CD4-positive, alpha-beta T cell treated with Interleukin-10 for 1 hour (primary cell): ENCODE data around the gene PLCH2.
"Not testable (repeated sequence)": the region's sequence is repeated elsewhere in the genome, so short reads cannot be mapped to it uniquely, and the experiment has no call there.

ENCODE experiments used
- DNase-seq: peaks from one replicate; pipeline ENCODE4 v3.0.0-alpha.2; 2020

The PLCH2 gene

GRCh38 chr1:2443277-2444137, 32.6 kb upstream of the PLCH2 start:
- DNase-seq, result peak; percentile 23

DNA sequence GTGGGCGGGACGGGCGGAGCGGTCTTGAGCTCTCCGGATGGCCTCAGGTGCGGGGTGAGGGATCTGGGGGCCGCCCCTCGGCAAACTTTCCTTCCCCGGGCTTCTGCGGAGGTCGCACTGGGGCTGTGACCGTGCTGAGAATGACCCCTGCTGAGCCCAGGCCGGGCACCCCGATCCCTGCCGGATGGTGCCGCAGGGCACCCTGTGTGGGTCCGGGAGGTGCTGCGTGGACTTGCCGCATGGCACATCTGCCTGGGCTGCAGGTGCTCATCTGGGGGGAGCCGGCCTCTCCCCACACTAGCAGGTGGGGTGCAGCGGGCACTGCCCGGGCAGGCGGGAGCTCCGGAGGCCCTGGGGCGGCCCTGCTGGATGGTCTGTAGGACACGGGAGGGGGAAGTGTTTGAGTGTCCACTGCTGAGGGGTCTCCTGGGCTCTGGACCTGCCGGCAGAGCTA, 31.9 kb upstream of the PLCH2 start:
- DNase-seq, result no peak

GRCh38 chr1:2445162-2445822, 30.8 kb upstream of the PLCH2 start:
- no peak for DNase-seq

DNA sequence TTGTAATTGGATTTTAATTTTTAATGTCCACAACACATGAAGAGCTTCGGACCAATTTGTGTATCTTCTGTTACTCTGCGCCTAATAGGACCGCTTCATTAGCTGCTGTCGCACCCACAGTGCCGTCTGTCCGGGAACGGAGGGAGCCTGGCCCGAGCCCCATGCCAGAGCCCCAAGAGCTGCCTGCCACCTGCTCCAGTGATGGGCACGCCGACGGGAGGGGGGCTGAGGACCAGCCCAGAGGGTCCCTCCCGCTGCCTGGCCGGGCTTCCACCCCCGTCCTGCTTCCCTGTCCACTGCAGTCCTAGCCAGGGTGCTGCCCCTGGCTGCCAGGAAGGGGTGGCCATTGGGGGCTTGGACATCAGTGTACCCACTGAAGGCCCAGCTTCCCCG, 30.3 kb upstream of the PLCH2 start:
- DNase-seq, result no peak

GRCh38 chr1:2446394-2446793, 29.7 kb upstream of the PLCH2 start:
- no peak for DNase-seq

DNA sequence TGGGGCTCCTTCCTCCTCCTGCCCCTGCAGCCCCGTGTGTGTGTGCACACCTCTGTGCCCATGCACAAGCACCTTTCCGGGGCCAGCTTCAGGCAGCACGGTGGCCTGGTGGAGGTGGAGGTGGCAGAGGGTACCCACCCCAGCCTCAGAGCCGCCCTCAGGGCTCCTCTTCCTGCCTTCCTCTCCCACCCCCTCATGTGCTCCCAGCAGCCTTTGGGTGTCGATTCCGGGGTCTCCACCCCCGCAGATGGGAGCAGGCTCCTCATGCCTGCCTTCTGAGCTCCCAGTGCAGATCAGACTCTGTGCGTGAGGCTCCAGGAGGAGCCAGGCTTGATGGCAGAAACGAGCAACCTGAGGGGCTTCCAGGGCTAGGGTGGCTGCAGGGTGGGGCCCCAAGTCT, 29.2 kb upstream of the PLCH2 start:
- DNase-seq, result no peak

DNA sequence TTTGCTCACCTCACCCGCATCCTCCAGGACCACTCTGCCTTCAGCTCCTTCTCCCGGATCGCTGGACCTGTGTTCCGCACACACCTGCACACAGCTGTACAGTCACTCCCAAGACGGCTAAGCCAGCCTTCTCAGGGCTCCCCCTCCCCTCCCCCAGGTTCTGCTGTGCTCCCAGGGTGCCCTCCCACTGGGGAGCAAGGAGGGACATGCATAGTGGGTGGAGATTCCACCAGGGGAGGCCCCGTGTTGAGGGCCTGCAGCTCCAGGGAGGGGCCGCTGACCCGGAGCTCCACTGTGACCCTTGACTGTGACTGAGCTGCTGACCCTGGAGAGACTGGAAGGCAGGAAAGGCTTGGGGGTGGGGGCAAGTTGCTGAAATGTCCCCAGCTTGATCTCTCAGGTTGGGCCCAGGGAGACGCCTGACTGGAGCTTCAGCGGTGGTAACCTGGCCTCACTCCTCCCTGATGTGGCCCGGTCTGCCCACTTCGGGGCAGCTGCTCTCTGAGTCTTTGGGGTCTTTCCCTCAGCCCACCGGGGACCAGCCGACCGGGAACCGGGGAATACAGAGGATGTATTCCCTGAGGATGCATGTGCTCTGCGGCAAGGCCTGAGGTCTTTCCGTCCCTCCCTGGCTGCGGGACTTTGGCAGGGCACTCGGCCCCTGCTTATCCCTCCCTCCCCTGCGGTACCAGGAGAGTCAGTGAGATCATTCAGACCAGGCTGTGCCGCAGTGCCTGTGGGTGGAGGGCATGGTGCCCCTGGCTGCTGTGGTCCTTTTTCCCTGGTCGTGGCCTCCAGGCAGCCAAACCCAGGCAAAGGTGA, 28.6 kb upstream of the PLCH2 start:
- DNase-seq, result no peak

DNA sequence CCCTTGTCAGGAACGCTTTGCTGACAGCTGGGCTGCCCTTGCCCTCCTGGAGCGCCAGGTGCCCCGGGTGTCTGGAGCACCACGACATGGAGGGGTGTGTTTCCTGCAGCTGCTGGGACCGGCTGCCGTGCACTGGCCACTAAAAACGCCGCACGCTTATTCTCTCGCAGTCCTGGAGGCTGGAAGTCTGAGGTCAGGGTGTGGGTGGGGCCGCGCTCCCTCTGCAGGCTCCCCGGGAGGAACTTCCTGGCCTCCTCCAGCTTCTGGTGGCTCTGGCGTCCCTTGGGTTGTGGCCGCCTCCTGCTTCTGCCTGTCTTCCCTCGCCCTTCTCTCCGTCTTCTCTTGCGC, 28.0 kb upstream of the PLCH2 start:
- DNase-seq, result no peak

GRCh38 chr1:2449636-2450454, 26.2 kb upstream of the PLCH2 start:
- no peak for DNase-seq

DNA sequence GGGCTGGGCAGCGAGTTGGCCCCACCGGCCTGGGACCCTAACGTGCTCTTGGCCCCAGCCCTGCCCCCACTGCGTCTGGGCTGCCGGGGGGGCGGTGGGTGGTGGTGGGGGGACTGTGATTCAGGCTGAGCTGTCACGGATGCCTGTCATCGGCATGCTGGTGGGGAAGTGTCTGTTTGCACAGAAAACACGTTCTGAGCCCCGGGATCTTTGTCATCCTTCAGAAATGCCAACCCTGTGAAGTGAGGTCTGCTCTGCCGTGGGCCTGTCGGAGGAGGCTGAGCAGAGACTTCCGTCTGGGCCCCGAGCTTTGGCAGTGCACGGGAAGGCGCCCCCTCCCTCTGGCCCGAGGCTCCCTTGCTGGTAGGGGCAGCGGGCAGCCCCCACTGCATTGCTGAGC, 24.3 kb upstream of the PLCH2 start:
- no peak for DNase-seq

DNA sequence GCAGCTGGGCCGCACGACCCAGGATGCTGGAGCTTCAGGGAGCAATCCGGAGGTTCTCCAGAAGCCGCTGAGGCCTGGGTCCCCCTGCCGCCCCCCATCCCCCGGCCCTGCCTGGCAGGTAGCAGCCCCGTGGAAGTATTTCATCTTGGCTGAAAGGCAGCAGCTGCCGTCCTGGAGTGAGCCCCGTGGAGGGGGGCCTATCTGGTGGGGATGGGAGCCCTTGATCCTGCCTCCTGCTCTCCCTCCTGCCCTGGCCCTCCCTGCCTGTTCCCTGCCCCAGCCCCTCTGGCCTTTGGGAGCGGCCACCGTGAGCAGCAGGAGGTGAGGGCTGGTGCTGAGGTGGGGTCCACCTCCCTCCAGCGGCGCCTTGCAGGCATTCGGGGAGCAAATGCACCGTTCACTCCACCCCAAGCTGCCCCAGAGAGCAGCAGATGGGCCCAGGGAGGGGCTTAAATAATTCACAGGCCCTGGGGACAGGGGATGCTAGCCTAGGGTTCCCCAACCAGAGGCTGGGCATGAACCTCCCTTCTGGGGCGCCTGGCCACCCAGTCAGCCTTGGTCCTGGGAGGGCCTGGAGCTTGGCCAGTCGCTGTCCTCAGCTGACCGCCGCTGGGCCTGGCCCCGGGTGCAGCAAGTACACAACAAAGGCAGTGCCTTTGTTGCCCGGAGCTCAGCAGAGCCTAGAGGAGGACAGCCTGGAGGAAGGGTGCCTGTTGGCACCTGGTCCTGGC, 23.7 kb upstream of the PLCH2 start:
- no peak for DNase-seq

DNA sequence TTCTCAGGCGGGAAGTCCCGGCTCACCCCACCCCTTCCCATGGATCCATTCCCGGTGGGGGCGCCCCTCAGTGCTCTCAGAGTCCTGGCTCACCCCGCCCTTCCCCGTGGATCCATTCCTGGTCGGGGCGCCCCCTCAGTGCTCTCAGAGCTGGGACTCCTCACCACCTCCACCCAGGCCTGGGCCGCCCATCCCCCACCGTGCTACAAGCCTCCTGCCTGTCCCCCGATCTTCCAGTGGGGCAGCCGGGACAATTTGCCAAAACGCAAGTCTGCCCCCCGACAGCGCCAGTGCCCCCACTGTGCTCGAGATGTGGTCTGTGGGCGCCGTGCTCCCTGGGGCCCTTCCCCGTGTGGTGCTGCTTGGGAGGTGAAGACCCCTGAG, 23.2 kb upstream of the PLCH2 start:
- no peak for DNase-seq

GRCh38 chr1:2454227-2454626, 21.9 kb upstream of the PLCH2 start:
- DNase-seq, result no peak

DNA sequence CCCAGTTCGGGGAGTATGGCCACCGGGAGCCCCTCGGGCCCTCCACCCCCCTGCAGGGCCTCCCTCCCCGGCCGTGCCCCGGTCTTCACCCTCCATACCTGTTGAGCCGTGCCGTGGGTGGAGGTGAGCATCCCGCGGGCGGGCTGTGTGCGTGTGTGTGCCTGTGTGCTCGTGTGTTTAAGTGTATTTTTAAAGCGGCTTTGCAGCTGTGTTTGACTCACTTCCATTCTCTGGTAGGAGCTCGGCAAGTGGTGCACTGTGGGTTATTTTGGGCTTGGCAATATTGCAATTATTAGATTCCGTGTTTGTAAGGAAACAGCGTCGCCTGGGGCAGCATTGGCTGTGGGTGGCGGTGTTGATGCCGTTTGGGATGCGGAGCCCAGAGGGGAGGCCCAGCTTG, 20.3 kb upstream of the PLCH2 start:
- no peak for DNase-seq

GRCh38 chr1:2457444-2457843, 18.6 kb upstream of the PLCH2 start:
- DNase-seq, result no peak

DNA sequence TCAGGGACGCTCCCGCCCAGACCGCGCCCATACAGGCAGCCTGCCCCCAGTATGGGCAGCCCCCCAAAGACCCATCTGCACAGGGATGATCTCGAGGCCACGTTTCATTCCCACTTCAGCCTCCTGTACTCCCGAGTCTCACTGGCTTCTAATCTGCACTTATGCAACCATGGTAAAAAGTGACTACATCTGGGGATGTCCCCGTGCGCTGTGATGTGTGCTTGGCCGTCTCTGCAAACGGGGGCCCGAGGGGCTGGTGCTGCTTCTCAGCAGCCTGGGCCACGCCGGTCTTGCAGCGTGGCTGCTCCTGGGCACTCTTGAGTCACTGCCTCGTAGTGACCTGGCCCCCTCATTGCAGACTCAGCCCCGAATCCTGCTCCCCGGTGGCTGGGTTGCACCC, 17.4 kb upstream of the PLCH2 start:
- no peak for DNase-seq

DNA sequence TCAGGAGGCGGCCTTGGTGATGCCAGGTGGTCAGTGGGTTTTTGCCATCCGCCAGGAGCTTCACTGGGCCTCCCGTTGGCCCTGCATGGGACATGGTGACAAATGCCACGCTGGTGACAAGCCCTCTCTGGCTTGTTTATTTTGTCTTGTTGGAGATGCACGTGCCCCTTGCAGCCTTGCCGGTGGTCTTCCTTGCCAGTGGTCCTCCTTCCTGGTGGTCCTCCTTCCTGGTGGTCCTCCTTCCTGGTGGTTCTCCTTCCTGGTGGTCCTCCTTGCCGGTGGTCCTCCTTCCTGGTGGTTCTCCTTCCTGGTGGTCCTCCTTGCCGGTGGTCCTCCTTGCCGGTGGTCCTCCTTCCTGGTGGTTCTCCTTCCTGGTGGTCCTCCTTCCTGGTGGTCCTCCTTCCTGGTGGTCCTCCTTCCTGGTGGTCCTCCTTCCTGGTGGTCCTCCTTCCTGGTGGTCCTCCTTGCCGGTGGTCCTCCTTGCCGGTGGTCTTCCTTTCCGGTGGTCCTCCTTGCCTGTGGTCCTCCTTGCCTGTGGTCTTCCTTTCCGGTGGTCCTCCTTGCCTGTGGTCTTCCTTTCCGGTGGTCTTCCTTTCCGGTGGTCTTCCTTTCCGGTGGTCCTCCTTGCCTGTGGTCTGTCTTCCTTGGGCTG, 16.9 kb upstream of the PLCH2 start:
- DNase-seq, result not testable (repeated sequence)

- no peak for DNase-seq
Observed at GRCh38 chr1:2459757-2460156, 16.3 kb upstream of the PLCH2 start.

DNA sequence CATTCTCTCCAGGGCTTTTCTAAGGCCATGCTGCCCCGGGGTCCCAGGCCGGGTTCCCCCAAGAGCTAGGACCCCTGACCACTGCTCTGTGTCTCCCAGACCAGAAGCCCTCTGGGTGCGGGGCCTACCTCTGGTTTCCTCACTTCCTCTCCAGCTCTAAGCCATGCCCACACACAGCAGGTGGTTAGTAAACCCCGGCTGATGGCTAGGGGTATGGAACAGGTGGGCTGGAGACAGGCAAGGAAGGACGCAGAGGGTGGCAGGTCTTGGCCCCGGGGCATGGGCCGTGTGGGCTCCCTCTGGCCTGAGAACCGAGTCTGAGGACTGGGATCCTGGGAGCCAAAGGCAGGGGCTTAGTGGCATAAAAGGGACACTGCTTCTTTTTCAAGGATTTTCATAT, 15.9 kb upstream of the PLCH2 start:
- no peak for DNase-seq

- DNase-seq, result no peak
Observed at GRCh38 chr1:2460996-2461751, 14.9 kb upstream of the PLCH2 start.

DNA sequence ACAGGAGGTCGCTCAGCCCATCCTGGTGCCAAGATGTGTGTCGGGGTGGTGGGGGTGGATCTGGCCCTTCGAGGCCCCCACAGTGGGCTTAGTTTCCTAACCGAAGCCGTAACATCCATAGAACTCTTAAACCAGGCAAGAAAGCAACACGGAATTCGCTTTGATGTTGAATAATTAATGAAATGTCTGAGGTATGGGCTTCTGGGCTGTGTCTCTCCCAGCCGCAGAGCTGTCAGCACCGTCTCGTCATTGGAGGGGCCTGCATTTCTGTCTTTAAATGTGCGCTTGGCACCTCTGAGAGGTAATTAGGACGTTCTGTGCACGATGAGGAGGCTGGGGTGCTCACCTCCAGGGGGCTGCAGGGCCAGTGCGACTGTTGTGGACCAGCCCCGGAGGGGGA, 13.3 kb upstream of the PLCH2 start:
- DNase-seq, result no peak
